Measurements from ENCODE around the gene BRD8. TPM values are rescaled to one million over a fixed set of nuclear protein-coding genes. Genes with fewer than 3 reads are reported as not detected.

The BRD8 gene
- total and polyA plus RNA-seq, 2 donors (not counting 3 experiments of a cell fraction or from before 2014, with no cell fraction given), result 38.2 to 73.7 TPM

- H3K36me3 ChIP-seq (ENCODE audit: control insufficient read depth in 2 of 2, extremely low read depth in 1 of 2, insufficient read depth in 2 of 2, low read length in 2 of 2), result no peaks in the 10 kb centered on the region
- H3K79me2 ChIP-seq (ENCODE audit: control insufficient read depth, insufficient read depth, low read length), result no peaks in the 10 kb centered on the region
- peaks cover 18 to 20% of the 10 kb centered on the region in 2 experiments for H3K27me3 ChIP-seq (ENCODE audit: control insufficient read depth in 2 of 2, insufficient read depth in 2 of 2, low read length in 2 of 2)
- no peak for FAIRE-seq
- no peaks in the 10 kb centered on the region for H3K9me1 ChIP-seq (replicated peaks; ENCODE audit: control insufficient read depth, extremely low read depth, insufficient read depth, low read length)
- ChIA-PET POLR2A (no interaction called here), CTCF (interaction anchor here (1.0 to 1.9 kb wide), 2 partner anchors 28 to 328 kb away, joined by 4 to 6 read pairs; no protein-coding TSS in a partner anchor)
- H3K9me3 ChIP-seq (replicated peaks; ENCODE audit: control insufficient read depth, insufficient read depth, low read length), result no peaks in the 10 kb centered on the region
- H3K4me3 ChIP-seq (replicated peaks in 1 of 3; ENCODE audit: insufficient read depth in 1 of 3, low read depth in 1 of 3, low read length in 3 of 3), result no peak overlapping the region
- no peak overlapping the region for H3K4me2 ChIP-seq (ENCODE audit: insufficient read depth, low read length)
- H3K9ac ChIP-seq (replicated peaks; ENCODE audit: extremely low read depth, insufficient read depth, low read length), result no peak overlapping the region
- H3K27ac ChIP-seq (ENCODE audit: insufficient read depth, low read depth, low read length), result no peak overlapping the region
- BruUV-seq (replicated peaks), result no TSS peak
- H4K20me1 ChIP-seq (replicated peaks; ENCODE audit: control insufficient read depth, extremely low read depth, insufficient read depth, low read length), result no peaks in the 10 kb centered on the region
- DNase-seq (ENCODE audit: low read depth, low spot score), result no peak
- intact Hi-C loops (cut with micrococcal nuclease), result no loop called here
- H3K4me1 ChIP-seq (ENCODE audit: control insufficient read depth, extremely low read depth, insufficient read depth, low read length), result no peaks in the 10 kb centered on the region
- dilution Hi-C loops (cut with MboI; ENCODE audit: extremely low pct_ligation_motif_present, low sequenced_read_pairs), result no loop called here
- TF ChIP-seq MYC (IDR thresholded peaks at IDR 0.05; ENCODE audit: low read depth, low read length) (no peak), JUN (IDR thresholded peaks at IDR 0.05; ENCODE audit: borderline replicate concordance, insufficient read depth, insufficient read length, low read depth) (no peak)
- H2AFZ ChIP-seq (ENCODE audit: low read depth, low read length), result no peak overlapping the region
These were observed 71.2 kb downstream of the BRD8 start for GRCh38 chr5:138107213-138107612.

- TF ChIP-seq EZH2 (IDR thresholded peaks at IDR 0.05; ENCODE audit: borderline replicate concordance, low read depth, low read length, severe bottlenecking), result no peak
- no peak for TF ChIP-seq POLR2A (IDR thresholded peaks at IDR 0.05; ENCODE audit: low read depth, low read length)
- TF ChIP-seq MYC (IDR thresholded peaks at IDR 0.05; ENCODE audit: low read depth, low read length), result no peak
- TF ChIP-seq POLR2AphosphoS5 (IDR thresholded peaks at IDR 0.05; ENCODE audit: insufficient read depth, low read depth, low read length), result no peak
- TF ChIP-seq GATA2 (IDR thresholded peaks at IDR 0.05; ENCODE audit: insufficient read depth, insufficient read length, low read depth, low read length), result no peak
- TF ChIP-seq MAX (IDR thresholded peaks at IDR 0.05; ENCODE audit: insufficient read depth, insufficient read length), result no peak
- TF ChIP-seq CTCF (IDR thresholded peaks at IDR 0.05; ENCODE audit: extremely low read depth in 1 of 2, insufficient read depth in 1 of 2, low read depth in 1 of 2, low read length in 2 of 2), result no peak
- TF ChIP-seq FOS (IDR thresholded peaks at IDR 0.05; ENCODE audit: borderline replicate concordance, insufficient read depth, low read length), result no peak
- no peak for TF ChIP-seq JUN (IDR thresholded peaks at IDR 0.05; ENCODE audit: borderline replicate concordance, insufficient read depth, insufficient read length, low read depth)
- H3K9me3 ChIP-seq (replicated peaks; ENCODE audit: control insufficient read depth, insufficient read depth, low read length), result no peaks in the 10 kb centered on the region
- DNase-seq (ENCODE audit: low read depth, low spot score) (no peak), FAIRE-seq (no peak)
- H3K9ac ChIP-seq (replicated peaks; ENCODE audit: extremely low read depth, insufficient read depth, low read length), result no peak overlapping the region
- no peak overlapping the region for H3K27ac ChIP-seq (ENCODE audit: insufficient read depth, low read depth, low read length)
- dilution Hi-C loops (cut with MboI; ENCODE audit: extremely low pct_ligation_motif_present, low sequenced_read_pairs), result no loop called here
- no peaks in the 10 kb centered on the region for H3K36me3 ChIP-seq (ENCODE audit: control insufficient read depth in 2 of 2, extremely low read depth in 1 of 2, insufficient read depth in 2 of 2, low read length in 2 of 2)
- no TSS peak for BruUV-seq (replicated peaks)
- no peaks in the 10 kb centered on the region for H3K4me1 ChIP-seq (ENCODE audit: control insufficient read depth, extremely low read depth, insufficient read depth, low read length)
- intact Hi-C loops (cut with micrococcal nuclease), result no loop called here
- CTCF ChIA-PET, result interaction anchor here (1.9 kb wide), 1 partner anchor 327 kb away, joined by 6 read pairs; no protein-coding TSS in a partner anchor
- peaks cover 13 to 17% of the 10 kb centered on the region in 2 experiments for H3K27me3 ChIP-seq (ENCODE audit: control insufficient read depth in 2 of 2, insufficient read depth in 2 of 2, low read length in 2 of 2)
- H4K20me1 ChIP-seq (replicated peaks; ENCODE audit: control insufficient read depth, extremely low read depth, insufficient read depth, low read length), result no peaks in the 10 kb centered on the region
- H3K4me3 ChIP-seq (replicated peaks in 1 of 3; ENCODE audit: insufficient read depth in 1 of 3, low read depth in 1 of 3, low read length in 3 of 3), result no peak overlapping the region
- no peaks in the 10 kb centered on the region for H3K79me2 ChIP-seq (ENCODE audit: control insufficient read depth, insufficient read depth, low read length)
- no peak overlapping the region for H3K4me2 ChIP-seq (ENCODE audit: insufficient read depth, low read length)
- no peaks in the 10 kb centered on the region for H3K9me1 ChIP-seq (replicated peaks; ENCODE audit: control insufficient read depth, extremely low read depth, insufficient read depth, low read length)
- POLR2A ChIA-PET, result no interaction called here
- H2AFZ ChIP-seq (ENCODE audit: low read depth, low read length), result no peak overlapping the region
These were observed 72.7 kb downstream of the BRD8 start for GRCh38 chr5:138105709-138106108.

Data from endothelial cell of umbilical vein (primary cell).